ENCODE data around the gene HPD. TPM values are rescaled to one million over a fixed set of nuclear protein-coding genes. Genes with fewer than 3 reads are reported as not detected.

HPD gene
- total RNA-seq, 1 experiment from 2014 or later, result 0.51 TPM

- intact Hi-C loops (cut with micrococcal nuclease; ENCODE audit: unreplicated experiment) (loop anchor here (5.0 kb wide), 1 partner anchor 96 kb away; no protein-coding TSS in a partner anchor), in situ Hi-C loops (cut with HindIII; ENCODE audit: low pct_unique_long_range_greater_than_20kb, low sequenced_read_pairs) (no loop called here)
- no peaks in the 10 kb centered on the region for H3K27me3 ChIP-seq (ENCODE audit: control insufficient read depth, insufficient read depth, low read length)
- ChIA-PET CTCF (interaction anchor here (0.7 to 4.3 kb wide), 9 partner anchors 8 to 350 kb away, joined by 3 to 72 read pairs (median 9); partner anchors contain the start of genes CFAP251 and PSMD9), POLR2A (interaction anchor here (0.6 to 1.2 kb wide), 2 partner anchors 9 to 18 kb away, joined by 3 to 8 read pairs; no protein-coding TSS in a partner anchor)
- H3K36me3 ChIP-seq (ENCODE audit: control insufficient read depth, insufficient read depth, low read length), result peaks cover 4% of the 10 kb centered on the region; the same call in 1 of the 2 replicates
- H3K4me1 ChIP-seq (ENCODE audit: control insufficient read depth, insufficient read depth, low read length), result peaks cover 63% of the 10 kb centered on the region
- H3K9me3 ChIP-seq (ENCODE audit: control insufficient read depth, insufficient read depth, low read depth, low read length), result no peaks in the 10 kb centered on the region
- BruUV-seq (replicated peaks), result no TSS peak
- no peak for TF ChIP-seq REST (IDR thresholded peaks at IDR 0.05; ENCODE audit: insufficient read depth in 1 of 2, low read depth in 2 of 2, low read length in 1 of 2)
- no peak for TF ChIP-seq TCF7L2 (IDR thresholded peaks at IDR 0.05; ENCODE audit: low read depth, low read length)
- TF ChIP-seq SIN3A (IDR thresholded peaks at IDR 0.05; ENCODE audit: borderline replicate concordance, insufficient read depth, low read depth, low read length), result no peak
- no peak for TF ChIP-seq CTCF (IDR thresholded peaks at IDR 0.05)
- no peak for TF ChIP-seq POLR2AphosphoS5 (IDR thresholded peaks at IDR 0.05; ENCODE audit: low read depth, low read length)
- peak within 1 kb of the TSS; percentile 75 to 77 for H3K4me3 ChIP-seq (ENCODE audit: low read depth in 2 of 2, low read length in 2 of 2)
- ATAC-seq, result peak; percentile 26
- DNase-seq (ENCODE audit: low read depth, low spot score), result no peak
- peak within 1 kb of the TSS; percentile 91 for H3K27ac ChIP-seq (ENCODE audit: low read length)
Measured at GRCh38 chr12:121793440-121793837, 65.2 kb downstream of the HPD start, which contains the start of gene RHOF. Gene RHOF (minus strand): TSS chr12:121793688. CDS start chr12:121793633, 55 bp downstream.

- BruUV-seq (replicated peaks), result no TSS peak
Measured at GRCh38 chr12:121792607-121793439, 65.8 kb downstream of the HPD start.

More at GRCh38 chr12:121792607-121793439, 65.8 kb downstream of the HPD start:
- ATAC-seq, result 0 out of 2 replicates have a peak, but pooled peaks have one; percentile 4
- Histone ChIP-seq H3K36me3 (ENCODE audit: control insufficient read depth, insufficient read depth, low read length) (peaks cover 4% of the 10 kb centered on the region; the same call in 1 of the 2 replicates), H3K4me1 (ENCODE audit: control insufficient read depth, insufficient read depth, low read length) (peaks cover 61% of the 10 kb centered on the region), H3K9me3 (ENCODE audit: control insufficient read depth, insufficient read depth, low read depth, low read length) (no peaks in the 10 kb centered on the region), H3K27me3 (ENCODE audit: control insufficient read depth, insufficient read depth, low read length) (no peaks in the 10 kb centered on the region), H3K27ac (ENCODE audit: low read length) (peak overlapping the region; percentile 91), H3K4me3 (ENCODE audit: low read depth in 2 of 2, low read length in 2 of 2) (peak overlapping the region; percentile 75 to 77)
- ChIA-PET CTCF (interaction anchor here (0.6 to 4.3 kb wide), 7 partner anchors 7 to 350 kb away, joined by 3 to 72 read pairs (median 9); partner anchors contain the start of gene PSMD9), POLR2A (interaction anchor here (0.6 to 1.2 kb wide), 2 partner anchors 9 to 18 kb away, joined by 3 to 8 read pairs; no protein-coding TSS in a partner anchor)
- TF ChIP-seq TCF7L2 (IDR thresholded peaks at IDR 0.05; ENCODE audit: low read depth, low read length), result no peak
- no peak for TF ChIP-seq CTCF (IDR thresholded peaks at IDR 0.05)
- no peak for TF ChIP-seq REST (IDR thresholded peaks at IDR 0.05; ENCODE audit: insufficient read depth in 1 of 2, low read depth in 2 of 2, low read length in 1 of 2)
- no peak for TF ChIP-seq SIN3A (IDR thresholded peaks at IDR 0.05; ENCODE audit: borderline replicate concordance, insufficient read depth, low read depth, low read length)
- no peak for TF ChIP-seq POLR2AphosphoS5 (IDR thresholded peaks at IDR 0.05; ENCODE audit: low read depth, low read length)
- intact Hi-C loops (cut with micrococcal nuclease; ENCODE audit: unreplicated experiment), result loop anchor here (5.0 kb wide), 1 partner anchor 96 kb away; no protein-coding TSS in a partner anchor
- no peak for DNase-seq (ENCODE audit: low read depth, low spot score)
- in situ Hi-C loops (cut with HindIII; ENCODE audit: low pct_unique_long_range_greater_than_20kb, low sequenced_read_pairs), result no loop called here

All from Panc1 (cell line).